HG03097 (cell line): ENCODE measurements around the gene PRAC2.

ENCODE experiments used
- ATAC-seq: cut with Tn5 transposase; IDR thresholded peaks from one replicate; pipeline ENCODE4 v1.9.1; 2021; ENCODE audit not compliant: unreplicated experiment, low FRiP score

Gene PRAC2

GRCh38 chr17:48732688-48733629, 10.0 kb downstream of the PRAC2 start:
- no peak for ATAC-seq

- ATAC-seq = no peak
These were observed 10.8 kb downstream of the PRAC2 start for GRCh38 chr17:48733632-48734328.

GRCh38 chr17:48734333-48735061, 11.5 kb downstream of the PRAC2 start:
- no peak for ATAC-seq

GRCh38 chr17:48735062-48735351, 12.0 kb downstream of the PRAC2 start:
- ATAC-seq = no peak

- ATAC-seq = no peak
These were observed 14.5 kb downstream of the PRAC2 start for GRCh38 chr17:48737330-48738043.

GRCh38 chr17:48738424-48738802, 15.4 kb downstream of the PRAC2 start:
- ATAC-seq = no peak

- ATAC-seq = no peak
These were observed 16.0 kb downstream of the PRAC2 start for GRCh38 chr17:48738803-48739526.

- no peak for ATAC-seq
These were observed 17.6 kb downstream of the PRAC2 start for GRCh38 chr17:48740537-48740936.

GRCh38 chr17:48745381-48746275, 22.6 kb downstream of the PRAC2 start:
- no peak for ATAC-seq

GRCh38 chr17:48746916-48747444, 24.0 kb downstream of the PRAC2 start:
- no peak for ATAC-seq

GRCh38 chr17:48747445-48748363, 24.7 kb downstream of the PRAC2 start:
- ATAC-seq = no peak

- ATAC-seq = no peak
These were observed 26.0 kb downstream of the PRAC2 start for GRCh38 chr17:48748718-48749566.

- no peak for ATAC-seq
These were observed 26.9 kb downstream of the PRAC2 start for GRCh38 chr17:48749621-48750553.

- ATAC-seq = no peak
These were observed 28.2 kb downstream of the PRAC2 start for GRCh38 chr17:48751172-48751571.

- no peak for ATAC-seq
These were observed 28.9 kb downstream of the PRAC2 start for GRCh38 chr17:48751733-48752398.
